Activated CD8-positive, alpha-beta T cell treated with anti-CD3 and anti-CD28 coated beads for 36 hours (primary cell): ENCODE measurements around the gene INO80D. TPM values are rescaled to one million over a fixed set of nuclear protein-coding genes. Genes with fewer than 3 reads are reported as not detected.
"Not testable (repeated sequence)": the region's sequence is repeated elsewhere in the genome, so short reads cannot be mapped to it uniquely, and the experiment has no call there.

Experiments
- ATAC-seq: fragments of 200-7000 bp; cut with Tn5 transposase; one replicate; pipeline ENCODE4 v1.10.0; 2021; ENCODE audit warnings: mild to moderate bottlenecking, moderate library complexity
- CTCF ChIA-PET: fragments of 350-600 bp; sonication (Branson Sonifier 250); formaldehyde crosslinking; loops from one replicate; lab custom pipeline; 2021; ENCODE audit warnings: antibody characterized with exemption; lab: Charles Lee
- POLR2A ChIA-PET: fragments of 350-600 bp; sonication (Branson Sonifier 250); formaldehyde crosslinking; loops from one replicate; lab custom pipeline; 2021; ENCODE audit warnings: antibody characterized with exemption; lab: Charles Lee
- DNase-seq: peaks from one replicate; pipeline ENCODE4 v3.0.0-alpha.2; 2020
- H3K27ac Mint-ChIP-seq: one replicate; pipeline ENCODE4 v1.8.0; 2021; ENCODE audit warnings: mild to moderate bottlenecking, mixed read lengths
- H3K27me3 Mint-ChIP-seq: one replicate; pipeline ENCODE4 v1.8.0; 2021; ENCODE audit warnings: mixed read lengths
- H3K36me3 Mint-ChIP-seq: one replicate; pipeline ENCODE4 v1.8.0; 2021; ENCODE audit warnings: low read depth, mixed read lengths
- H3K4me1 Mint-ChIP-seq: one replicate; pipeline ENCODE4 v1.8.0; 2021; ENCODE audit warnings: low read depth, mixed read lengths
- H3K4me3 Mint-ChIP-seq: one replicate; pipeline ENCODE4 v1.8.0; 2021; ENCODE audit warnings: mild to moderate bottlenecking, moderate library complexity, mixed read lengths
- H3K9me3 Mint-ChIP-seq: one replicate; pipeline ENCODE4 v1.8.0; 2021; ENCODE audit warnings: mixed read lengths
- intact Hi-C: fragments of 100-400 bp; cut with micrococcal nuclease; formaldehyde crosslinking; loops from one replicate; pipeline ENCODE4 v1.10.0; 2022
- total RNA-seq, 2 experiments: library from RNA; stranded (reverse); gene quantifications; one replicate each; pipeline ENCODE4 v1.2.3, GENCODE V29; 2021
- TF ChIP-seq, protein P1 (sequence below): fragments of 200-600 bp; IDR thresholded peaks from one replicate; pipeline ENCODE4 v1.8.0; 2022; ENCODE audit warnings: antibody characterized with exemption, mild to moderate bottlenecking

The INO80D gene, protein sequence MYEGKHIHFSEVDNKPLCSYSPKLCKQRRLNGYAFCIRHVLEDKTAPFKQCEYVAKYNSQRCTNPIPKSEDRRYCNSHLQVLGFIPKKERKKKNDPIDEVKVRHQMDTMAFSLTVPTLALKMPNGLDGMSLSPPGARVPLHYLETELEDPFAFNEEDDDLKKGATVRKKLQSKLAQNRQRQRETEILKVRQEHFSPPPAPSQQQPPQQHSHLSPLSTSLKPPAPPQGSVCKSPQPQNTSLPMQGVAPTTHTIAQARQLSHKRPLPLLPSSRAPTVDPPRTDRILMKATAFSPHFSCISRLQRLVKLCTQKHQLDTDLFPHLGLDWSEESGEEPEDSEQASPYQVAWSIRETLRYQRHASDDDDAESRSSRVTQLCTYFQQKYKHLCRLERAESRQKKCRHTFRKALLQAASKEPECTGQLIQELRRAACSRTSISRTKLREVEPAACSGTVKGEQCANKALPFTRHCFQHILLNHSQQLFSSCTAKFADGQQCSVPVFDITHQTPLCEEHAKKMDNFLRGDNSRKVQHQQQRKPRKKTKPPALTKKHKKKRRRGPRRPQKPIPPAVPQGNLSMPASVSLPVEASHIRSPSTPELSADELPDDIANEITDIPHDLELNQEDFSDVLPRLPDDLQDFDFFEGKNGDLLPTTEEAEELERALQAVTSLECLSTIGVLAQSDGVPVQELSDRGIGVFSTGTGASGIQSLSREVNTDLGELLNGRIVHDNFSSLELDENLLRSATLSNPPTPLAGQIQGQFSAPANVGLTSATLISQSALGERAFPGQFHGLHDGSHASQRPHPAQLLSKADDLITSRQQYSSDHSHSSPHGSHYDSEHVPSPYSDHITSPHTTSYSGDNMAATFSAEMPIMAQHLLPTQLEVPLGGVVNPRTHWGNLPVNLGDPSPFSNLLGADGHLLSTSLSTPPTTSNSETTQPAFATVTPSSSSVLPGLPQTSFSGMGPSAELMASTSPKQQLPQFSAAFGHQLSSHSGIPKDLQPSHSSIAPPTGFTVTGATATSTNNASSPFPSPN
- total RNA-seq: 10 to 100 TPM; 15.9 to 16.7 TPM

DNA sequence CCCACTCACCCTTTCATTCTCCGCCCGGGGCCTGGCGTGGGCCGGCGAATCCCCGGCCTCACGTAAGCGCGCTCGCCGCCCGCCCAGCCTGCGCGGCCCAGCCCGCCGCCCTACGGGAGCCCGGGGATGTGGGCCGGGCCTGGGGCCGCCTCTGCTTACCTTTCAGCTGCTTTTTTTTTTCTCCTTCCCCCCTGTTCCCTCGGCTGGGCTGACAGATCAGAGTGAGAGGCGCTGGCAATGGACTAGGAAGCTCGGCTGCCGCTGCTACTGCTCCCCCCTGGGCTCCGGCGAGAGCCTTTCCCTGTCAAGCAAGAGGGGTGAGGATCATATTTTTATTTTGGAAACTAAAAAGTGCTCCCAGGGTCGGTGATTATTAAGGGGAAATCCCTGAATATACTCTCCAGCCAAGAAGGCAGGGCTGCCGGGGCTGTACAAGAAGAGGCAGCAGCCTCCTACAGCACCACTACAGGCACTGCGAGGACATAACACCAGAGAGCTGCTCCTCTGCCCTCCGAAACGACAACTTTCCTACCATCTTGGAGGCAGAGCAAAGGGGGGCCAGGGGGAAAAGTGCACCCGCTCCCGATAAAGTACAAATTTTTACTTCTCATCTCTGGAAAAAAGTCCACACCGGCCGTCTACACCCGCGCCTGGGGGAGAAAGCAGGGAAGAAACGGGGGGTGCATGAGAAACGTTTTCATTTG lies at the start of gene INO80D:
INO80D (minus strand) TSS at position 433 of the 704 bp plus-strand sequence. CDS start 23,158 bp downstream, outside the sequence.
- DNase-seq: peak; percentile 90
- CTCF ChIA-PET: interaction anchor here (1.3 to 3.7 kb wide), 4 partner anchors 11 to 75 kb away, joined by 4 to 11 read pairs (median 4); no protein-coding TSS in a partner anchor
- H3K4me3 Mint-ChIP-seq: peak within 1 kb of the TSS; percentile 99
- TF ChIP-seq, protein P1, sequence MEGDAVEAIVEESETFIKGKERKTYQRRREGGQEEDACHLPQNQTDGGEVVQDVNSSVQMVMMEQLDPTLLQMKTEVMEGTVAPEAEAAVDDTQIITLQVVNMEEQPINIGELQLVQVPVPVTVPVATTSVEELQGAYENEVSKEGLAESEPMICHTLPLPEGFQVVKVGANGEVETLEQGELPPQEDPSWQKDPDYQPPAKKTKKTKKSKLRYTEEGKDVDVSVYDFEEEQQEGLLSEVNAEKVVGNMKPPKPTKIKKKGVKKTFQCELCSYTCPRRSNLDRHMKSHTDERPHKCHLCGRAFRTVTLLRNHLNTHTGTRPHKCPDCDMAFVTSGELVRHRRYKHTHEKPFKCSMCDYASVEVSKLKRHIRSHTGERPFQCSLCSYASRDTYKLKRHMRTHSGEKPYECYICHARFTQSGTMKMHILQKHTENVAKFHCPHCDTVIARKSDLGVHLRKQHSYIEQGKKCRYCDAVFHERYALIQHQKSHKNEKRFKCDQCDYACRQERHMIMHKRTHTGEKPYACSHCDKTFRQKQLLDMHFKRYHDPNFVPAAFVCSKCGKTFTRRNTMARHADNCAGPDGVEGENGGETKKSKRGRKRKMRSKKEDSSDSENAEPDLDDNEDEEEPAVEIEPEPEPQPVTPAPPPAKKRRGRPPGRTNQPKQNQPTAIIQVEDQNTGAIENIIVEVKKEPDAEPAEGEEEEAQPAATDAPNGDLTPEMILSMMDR: peak; percentile 75
- H3K27me3 Mint-ChIP-seq: no peaks in the 10 kb centered on the region
- intact Hi-C loops: loop anchor here (2.0 kb wide), 1 partner anchor 73 kb away; the partner anchor contains the start of genes EEF1B2 and NDUFS1
- H3K9me3 Mint-ChIP-seq: no peaks in the 10 kb centered on the region
- POLR2A ChIA-PET: interaction anchor here (0.6 to 2.0 kb wide), 11 partner anchors 8 to 101 kb away, joined by 3 to 12 read pairs (median 3); partner anchors contain the start of gene EEF1B2
- peaks cover 14% of the 10 kb centered on the region for H3K36me3 Mint-ChIP-seq
- ATAC-seq: peak; percentile 94
- H3K4me1 Mint-ChIP-seq: peaks cover 35% of the 10 kb centered on the region
- peak within 1 kb of the TSS; percentile 98 for H3K27ac Mint-ChIP-seq

DNA sequence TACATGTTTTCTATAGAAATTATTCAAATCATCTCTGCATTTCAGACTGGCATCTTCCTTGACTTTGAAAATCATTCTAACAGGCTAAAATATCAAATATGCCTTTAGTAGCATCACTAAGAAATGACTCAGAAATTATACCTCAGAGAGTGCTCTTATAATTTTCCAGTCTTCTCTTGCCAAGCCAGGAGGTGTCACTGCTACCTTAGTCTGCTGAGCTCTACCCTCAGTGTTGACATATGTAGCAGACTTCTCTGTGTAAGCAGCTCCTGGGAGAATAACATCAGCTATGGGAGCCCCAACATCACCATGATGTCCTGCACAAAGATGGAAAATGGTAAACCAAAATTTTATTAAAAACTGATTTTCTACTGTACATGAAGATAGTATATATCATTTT lies 41.7 kb upstream of the INO80D start:
- Mint-ChIP-seq H3K4me3 (no peak overlapping the region), H3K36me3 (peaks cover 31% of the 10 kb centered on the region), H3K4me1 (no peaks in the 10 kb centered on the region), H3K27ac (no peak overlapping the region), H3K27me3 (no peaks in the 10 kb centered on the region), H3K9me3 (no peaks in the 10 kb centered on the region)
- TF ChIP-seq, protein P1: no peak
- ChIA-PET CTCF (interaction anchor here (1.3 kb wide), 1 partner anchor 39 kb away, joined by 5 read pairs; no protein-coding TSS in a partner anchor), POLR2A (interaction anchor here (1.1 kb wide), 1 partner anchor 43 kb away, joined by 3 read pairs; no protein-coding TSS in a partner anchor)
- intact Hi-C loops: no loop called here
- ATAC-seq: no peak
- peak; percentile 9 for DNase-seq

DNA sequence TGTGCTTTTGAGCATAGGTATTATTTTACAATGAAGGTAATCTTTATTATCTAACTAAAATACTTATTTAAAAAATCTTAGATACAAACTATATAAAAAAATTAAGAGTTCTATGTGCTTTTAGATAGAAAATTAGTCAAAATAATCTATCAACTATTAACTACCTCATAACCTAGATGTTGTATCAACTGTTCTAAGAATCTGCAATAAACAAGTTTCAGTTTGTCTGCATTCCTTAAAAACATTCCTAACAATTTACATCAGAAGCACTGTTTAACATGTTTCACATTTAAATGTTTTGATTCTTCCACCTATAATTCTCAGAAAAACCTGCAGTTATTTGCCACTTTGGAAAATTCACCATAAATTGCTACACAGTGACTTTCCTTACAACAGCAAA lies 39.9 kb upstream of the INO80D start:
- POLR2A ChIA-PET: no interaction called here
- Mint-ChIP-seq H3K9me3 (peaks cover 2% of the 10 kb centered on the region), H3K27me3 (no peaks in the 10 kb centered on the region), H3K27ac (no peak overlapping the region), H3K36me3 (peaks cover 46% of the 10 kb centered on the region), H3K4me1 (no peaks in the 10 kb centered on the region), H3K4me3 (no peak overlapping the region)
- intact Hi-C loops: no loop called here
- ATAC-seq (no peak), DNase-seq (no peak)
- CTCF ChIA-PET: no interaction called here
- TF ChIP-seq, protein P1: no peak

DNA sequence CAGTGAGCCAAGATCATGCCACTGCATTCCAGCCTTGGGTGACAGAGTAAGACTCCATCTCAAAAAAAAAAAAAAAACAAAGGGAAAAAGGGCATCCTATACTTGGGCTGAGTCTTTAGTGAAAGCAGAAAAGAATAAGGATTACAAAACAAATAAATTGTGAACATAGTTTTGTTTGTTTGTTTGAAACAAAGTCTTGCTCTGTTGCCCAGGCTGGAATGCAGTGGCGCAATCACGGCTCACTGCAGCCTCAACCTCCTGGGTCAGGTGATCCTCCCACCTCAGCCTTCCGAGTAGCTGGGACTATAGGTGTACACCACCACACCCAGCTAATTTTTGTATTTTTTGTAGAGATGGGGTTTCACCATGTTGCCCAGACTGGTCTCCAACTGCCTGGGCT lies 36.6 kb upstream of the INO80D start:
- POLR2A ChIA-PET, H3K27ac Mint-ChIP-seq, CTCF ChIA-PET, DNase-seq, intact Hi-C loops, H3K27me3 Mint-ChIP-seq, H3K4me1 Mint-ChIP-seq, H3K9me3 Mint-ChIP-seq, H3K4me3 Mint-ChIP-seq, ATAC-seq: not testable (repeated sequence)
- peaks cover 50% of the 10 kb centered on the region for H3K36me3 Mint-ChIP-seq
